Measurements from ENCODE around the gene OR13F1.

- no peak for TF ChIP-seq CTCF (conservative IDR thresholded peaks at IDR 0.05 in 1 of 2, IDR thresholded peaks at IDR 0.05 in 1 of 2; ENCODE audit: extremely low read depth in 1 of 2, insufficient read depth in 1 of 2, low read depth in 1 of 2, low read length in 2 of 2)
- TF ChIP-seq EZH2 (IDR thresholded peaks at IDR 0.05; ENCODE audit: borderline replicate concordance, low read length): no peak
These were observed 40.6 kb downstream of the OR13F1 start for GRCh38 chr9:104544644-104545043.
